IPS DF 19.7 (cell line): ENCODE data around the gene NPDC1.

Experiments
- DNase-seq: peaks from one replicate; pipeline ENCODE4 v3.0.0-alpha.2; 2013; ENCODE audit warnings: low read depth, low spot score

Gene NPDC1

GRCh38 chr9:136994180-136994887 lies 51.6 kb downstream of the NPDC1 start:
- no peak for DNase-seq

GRCh38 chr9:136992819-136993369 lies 53.1 kb downstream of the NPDC1 start:
- DNase-seq, result no peak

GRCh38 chr9:136991993-136992818 lies 53.8 kb downstream of the NPDC1 start, which contains the start of gene PAXX:
Gene PAXX, plus strand, starts transcription at chr9:136992422. Its CDS starts 22 bp downstream, at chr9:136992444.
- no peak for DNase-seq

- DNase-seq, result no peak
Measured at GRCh38 chr9:136990242-136990911, 55.6 kb downstream of the NPDC1 start.
